ENCODE data around the gene FCN3. TPM values are rescaled to one million over a fixed set of nuclear protein-coding genes. Genes with fewer than 3 reads are reported as not detected.

FCN3 gene
- total RNA-seq, 2 donors from 2014 or later = not detected

- H3K27ac Mint-ChIP-seq = no peak overlapping the region
- H3K27me3 Mint-ChIP-seq (ENCODE audit: low read depth) = peaks cover 6% of the 10 kb centered on the region
- peak; percentile 37 to 60 for DNase-seq
- peak; percentile 56 to 57 for ATAC-seq (replicated peaks in 1 of 2)
- peaks cover 29% of the 10 kb centered on the region for H3K4me1 Mint-ChIP-seq (ENCODE audit: low read depth)
- H3K36me3 Mint-ChIP-seq (ENCODE audit: insufficient read depth in 2 of 2) = no peaks in the 10 kb centered on the region
- peak overlapping the region; percentile 69 to 80 for H3K4me3 Mint-ChIP-seq
- H3K9me3 Mint-ChIP-seq = no peaks in the 10 kb centered on the region
Measured at GRCh38 chr1:27356619-27357280, 17.9 kb downstream of the FCN3 start.

- ATAC-seq (replicated peaks in 1 of 2) (no peak), DNase-seq (no peak)
- Mint-ChIP-seq H3K4me1 (ENCODE audit: low read depth) (peaks cover 29% of the 10 kb centered on the region), H3K27me3 (ENCODE audit: low read depth) (peaks cover 6% of the 10 kb centered on the region), H3K4me3 (peak overlapping the region; percentile 66 to 80), H3K27ac (peak overlapping the region; percentile 12), H3K9me3 (no peaks in the 10 kb centered on the region), H3K36me3 (ENCODE audit: insufficient read depth in 2 of 2) (no peaks in the 10 kb centered on the region)
Measured at GRCh38 chr1:27356277-27356618, 18.4 kb downstream of the FCN3 start.

- no peak overlapping the region for H3K27ac Mint-ChIP-seq
- peaks cover 29% of the 10 kb centered on the region for H3K4me1 Mint-ChIP-seq (ENCODE audit: low read depth)
- no peaks in the 10 kb centered on the region for H3K9me3 Mint-ChIP-seq
- peaks cover 6% of the 10 kb centered on the region for H3K27me3 Mint-ChIP-seq (ENCODE audit: low read depth)
- ATAC-seq (replicated peaks in 1 of 2) (no peak), DNase-seq (no peak)
- H3K4me3 Mint-ChIP-seq = peak overlapping the region in 1 of 2 donors; percentile 66
- H3K36me3 Mint-ChIP-seq (ENCODE audit: insufficient read depth in 2 of 2) = no peaks in the 10 kb centered on the region
Measured at GRCh38 chr1:27355683-27356082, 18.9 kb downstream of the FCN3 start.

GRCh38 chr1:27353629-27354028 lies 21.0 kb downstream of the FCN3 start:
- peaks cover 19% of the 10 kb centered on the region for H3K4me1 Mint-ChIP-seq (ENCODE audit: low read depth)
- no peak overlapping the region for H3K27ac Mint-ChIP-seq
- ATAC-seq (replicated peaks in 1 of 2) = no peak
- H3K4me3 Mint-ChIP-seq = no peak overlapping the region
- H3K9me3 Mint-ChIP-seq = no peaks in the 10 kb centered on the region
- H3K36me3 Mint-ChIP-seq (ENCODE audit: insufficient read depth in 2 of 2) = no peaks in the 10 kb centered on the region
- no peak for DNase-seq
- H3K27me3 Mint-ChIP-seq (ENCODE audit: low read depth) = no peaks in the 10 kb centered on the region

GRCh38 chr1:27353166-27353565 lies 21.5 kb downstream of the FCN3 start:
- Mint-ChIP-seq H3K36me3 (ENCODE audit: insufficient read depth in 2 of 2) (no peaks in the 10 kb centered on the region), H3K27ac (no peak overlapping the region), H3K9me3 (no peaks in the 10 kb centered on the region), H3K27me3 (ENCODE audit: low read depth) (no peaks in the 10 kb centered on the region), H3K4me1 (ENCODE audit: low read depth) (peaks cover 19% of the 10 kb centered on the region), H3K4me3 (no peak overlapping the region)
- DNase-seq (no peak), ATAC-seq (replicated peaks in 1 of 2) (no peak)

- no peaks in the 10 kb centered on the region for H3K36me3 Mint-ChIP-seq (ENCODE audit: insufficient read depth in 2 of 2)
- no peak overlapping the region for H3K4me3 Mint-ChIP-seq
- peaks cover 6% of the 10 kb centered on the region for H3K4me1 Mint-ChIP-seq (ENCODE audit: low read depth)
- DNase-seq (no peak), ATAC-seq (replicated peaks in 1 of 2) (no peak)
- no peak overlapping the region for H3K27ac Mint-ChIP-seq
- no peaks in the 10 kb centered on the region for H3K9me3 Mint-ChIP-seq
- H3K27me3 Mint-ChIP-seq (ENCODE audit: low read depth) = no peaks in the 10 kb centered on the region
Measured at GRCh38 chr1:27351541-27352107, 23.0 kb downstream of the FCN3 start.

- Mint-ChIP-seq H3K36me3 (ENCODE audit: insufficient read depth in 2 of 2) (peaks cover 0 to 4% of the 10 kb centered on the region in 2 donors), H3K9me3 (no peaks in the 10 kb centered on the region), H3K4me3 (no peak overlapping the region), H3K27ac (no peak overlapping the region), H3K4me1 (ENCODE audit: low read depth) (peaks cover 6% of the 10 kb centered on the region), H3K27me3 (ENCODE audit: low read depth) (no peaks in the 10 kb centered on the region)
- DNase-seq (no peak), ATAC-seq (replicated peaks in 1 of 2) (no peak)
Measured at GRCh38 chr1:27350663-27351540, 23.7 kb downstream of the FCN3 start.

- Mint-ChIP-seq H3K9me3 (no peaks in the 10 kb centered on the region), H3K4me3 (no peak overlapping the region), H3K4me1 (ENCODE audit: low read depth) (peaks cover 8% of the 10 kb centered on the region), H3K36me3 (ENCODE audit: insufficient read depth in 2 of 2) (peaks cover 0 to 4% of the 10 kb centered on the region in 2 donors), H3K27me3 (ENCODE audit: low read depth) (no peaks in the 10 kb centered on the region), H3K27ac (no peak overlapping the region)
- DNase-seq (peak in 1 of 2 donors; percentile 22), ATAC-seq (replicated peaks in 1 of 2) (peak; percentile 46 to 58)
Measured at GRCh38 chr1:27349784-27350662, 24.6 kb downstream of the FCN3 start.

- H3K4me1 Mint-ChIP-seq (ENCODE audit: low read depth) = peaks cover 13% of the 10 kb centered on the region
- H3K27ac Mint-ChIP-seq = no peak overlapping the region
- DNase-seq (peak; percentile 49 to 58), ATAC-seq (replicated peaks in 1 of 2) (peak; percentile 77 to 84)
- H3K9me3 Mint-ChIP-seq = no peaks in the 10 kb centered on the region
- peak overlapping the region; percentile 56 to 68 for H3K4me3 Mint-ChIP-seq
- H3K27me3 Mint-ChIP-seq (ENCODE audit: low read depth) = no peaks in the 10 kb centered on the region
- H3K36me3 Mint-ChIP-seq (ENCODE audit: insufficient read depth in 2 of 2) = peaks cover 0 to 4% of the 10 kb centered on the region in 2 donors
Measured at GRCh38 chr1:27348861-27349783, 25.5 kb downstream of the FCN3 start.

GRCh38 chr1:27346991-27347624 lies 27.5 kb downstream of the FCN3 start:
- H3K9me3 Mint-ChIP-seq = no peaks in the 10 kb centered on the region
- H3K27me3 Mint-ChIP-seq (ENCODE audit: low read depth) = no peaks in the 10 kb centered on the region
- peaks cover 6% of the 10 kb centered on the region in 2 donors for H3K36me3 Mint-ChIP-seq (ENCODE audit: insufficient read depth in 2 of 2)
- no peak overlapping the region for H3K4me3 Mint-ChIP-seq
- ATAC-seq (replicated peaks in 1 of 2) (no peak), DNase-seq (no peak)
- H3K27ac Mint-ChIP-seq = no peak overlapping the region
- peaks cover 27% of the 10 kb centered on the region for H3K4me1 Mint-ChIP-seq (ENCODE audit: low read depth)

- Mint-ChIP-seq H3K27ac (no peak overlapping the region), H3K4me1 (ENCODE audit: low read depth) (peaks cover 35% of the 10 kb centered on the region), H3K4me3 (no peak overlapping the region), H3K27me3 (ENCODE audit: low read depth) (no peaks in the 10 kb centered on the region), H3K36me3 (ENCODE audit: insufficient read depth in 2 of 2) (peaks cover 6 to 7% of the 10 kb centered on the region in 2 donors), H3K9me3 (no peaks in the 10 kb centered on the region)
- ATAC-seq (replicated peaks in 1 of 2) (no peak), DNase-seq (no peak)
Measured at GRCh38 chr1:27346357-27346756, 28.3 kb downstream of the FCN3 start.

Data from activated T-cell treated with anti-CD3 and anti-CD28 coated beads, Interleukin-2, amount 50 U/mL, for 72 hours (primary cell).